ENCODE measurements around the gene LIG4. TPM values are rescaled to one million over a fixed set of nuclear protein-coding genes. Genes with fewer than 3 reads are reported as not detected.

The LIG4 gene
- polyA plus RNA-seq, 2 of the 4 experiments (the other 2 are of a cell fraction): 7.5 to 10.0 TPM

DNA sequence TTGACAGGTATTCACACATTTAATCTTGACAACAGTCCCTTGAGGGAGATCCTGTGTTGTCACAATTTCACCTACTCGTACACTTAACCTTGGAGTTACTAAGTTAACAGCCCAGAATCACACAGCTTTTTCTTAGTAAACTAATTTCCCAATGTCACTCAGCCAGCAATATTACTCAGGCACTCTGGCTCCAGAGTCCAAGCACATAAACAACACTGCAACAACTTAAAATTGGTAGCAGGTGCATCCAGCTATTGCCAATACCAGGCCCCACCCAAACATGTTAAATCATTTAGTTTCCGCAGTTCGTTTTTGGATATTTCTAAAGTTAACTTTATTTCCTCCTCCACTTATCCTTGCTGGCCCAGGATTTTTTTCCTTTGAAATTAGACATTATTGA is 32.7 kb downstream of the LIG4 start:
- TF ChIP-seq HEYL (CRISPR knock-in tag; IDR thresholded peaks at IDR 0.05): no peak
- no peak for TF ChIP-seq CHD2 (IDR thresholded peaks at IDR 0.05; ENCODE audit: low read length, partially characterized antibody)
- TF ChIP-seq RCOR1 (IDR thresholded peaks at IDR 0.05; ENCODE audit: low read depth, low read length): no peak
- TF ChIP-seq CEBPB (IDR thresholded peaks at IDR 0.05): no peak
- TF ChIP-seq, protein P1, sequence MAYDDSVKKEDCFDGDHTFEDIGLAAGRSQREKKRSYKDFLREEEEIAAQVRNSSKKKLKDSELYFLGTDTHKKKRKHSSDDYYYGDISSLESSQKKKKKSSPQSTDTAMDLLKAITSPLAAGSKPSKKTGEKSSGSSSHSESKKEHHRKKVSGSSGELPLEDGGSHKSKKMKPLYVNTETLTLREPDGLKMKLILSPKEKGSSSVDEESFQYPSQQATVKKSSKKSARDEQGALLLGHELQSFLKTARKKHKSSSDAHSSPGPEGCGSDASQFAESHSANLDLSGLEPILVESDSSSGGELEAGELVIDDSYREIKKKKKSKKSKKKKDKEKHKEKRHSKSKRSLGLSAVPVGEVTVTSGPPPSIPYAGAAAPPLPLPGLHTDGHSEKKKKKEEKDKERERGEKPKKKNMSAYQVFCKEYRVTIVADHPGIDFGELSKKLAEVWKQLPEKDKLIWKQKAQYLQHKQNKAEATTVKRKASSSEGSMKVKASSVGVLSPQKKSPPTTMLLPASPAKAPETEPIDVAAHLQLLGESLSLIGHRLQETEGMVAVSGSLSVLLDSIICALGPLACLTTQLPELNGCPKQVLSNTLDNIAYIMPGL (CRISPR knock-in tag; IDR thresholded peaks at IDR 0.05; ENCODE audit: borderline replicate concordance): no peak
- TF ChIP-seq, protein P2, sequence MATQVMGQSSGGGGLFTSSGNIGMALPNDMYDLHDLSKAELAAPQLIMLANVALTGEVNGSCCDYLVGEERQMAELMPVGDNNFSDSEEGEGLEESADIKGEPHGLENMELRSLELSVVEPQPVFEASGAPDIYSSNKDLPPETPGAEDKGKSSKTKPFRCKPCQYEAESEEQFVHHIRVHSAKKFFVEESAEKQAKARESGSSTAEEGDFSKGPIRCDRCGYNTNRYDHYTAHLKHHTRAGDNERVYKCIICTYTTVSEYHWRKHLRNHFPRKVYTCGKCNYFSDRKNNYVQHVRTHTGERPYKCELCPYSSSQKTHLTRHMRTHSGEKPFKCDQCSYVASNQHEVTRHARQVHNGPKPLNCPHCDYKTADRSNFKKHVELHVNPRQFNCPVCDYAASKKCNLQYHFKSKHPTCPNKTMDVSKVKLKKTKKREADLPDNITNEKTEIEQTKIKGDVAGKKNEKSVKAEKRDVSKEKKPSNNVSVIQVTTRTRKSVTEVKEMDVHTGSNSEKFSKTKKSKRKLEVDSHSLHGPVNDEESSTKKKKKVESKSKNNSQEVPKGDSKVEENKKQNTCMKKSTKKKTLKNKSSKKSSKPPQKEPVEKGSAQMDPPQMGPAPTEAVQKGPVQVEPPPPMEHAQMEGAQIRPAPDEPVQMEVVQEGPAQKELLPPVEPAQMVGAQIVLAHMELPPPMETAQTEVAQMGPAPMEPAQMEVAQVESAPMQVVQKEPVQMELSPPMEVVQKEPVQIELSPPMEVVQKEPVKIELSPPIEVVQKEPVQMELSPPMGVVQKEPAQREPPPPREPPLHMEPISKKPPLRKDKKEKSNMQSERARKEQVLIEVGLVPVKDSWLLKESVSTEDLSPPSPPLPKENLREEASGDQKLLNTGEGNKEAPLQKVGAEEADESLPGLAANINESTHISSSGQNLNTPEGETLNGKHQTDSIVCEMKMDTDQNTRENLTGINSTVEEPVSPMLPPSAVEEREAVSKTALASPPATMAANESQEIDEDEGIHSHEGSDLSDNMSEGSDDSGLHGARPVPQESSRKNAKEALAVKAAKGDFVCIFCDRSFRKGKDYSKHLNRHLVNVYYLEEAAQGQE (IDR thresholded peaks at IDR 0.05): no peak
- TF ChIP-seq NPAS2 (CRISPR knock-in tag; IDR thresholded peaks at IDR 0.05; ENCODE audit: borderline replicate concordance): no peak
- TF ChIP-seq, protein P3, sequence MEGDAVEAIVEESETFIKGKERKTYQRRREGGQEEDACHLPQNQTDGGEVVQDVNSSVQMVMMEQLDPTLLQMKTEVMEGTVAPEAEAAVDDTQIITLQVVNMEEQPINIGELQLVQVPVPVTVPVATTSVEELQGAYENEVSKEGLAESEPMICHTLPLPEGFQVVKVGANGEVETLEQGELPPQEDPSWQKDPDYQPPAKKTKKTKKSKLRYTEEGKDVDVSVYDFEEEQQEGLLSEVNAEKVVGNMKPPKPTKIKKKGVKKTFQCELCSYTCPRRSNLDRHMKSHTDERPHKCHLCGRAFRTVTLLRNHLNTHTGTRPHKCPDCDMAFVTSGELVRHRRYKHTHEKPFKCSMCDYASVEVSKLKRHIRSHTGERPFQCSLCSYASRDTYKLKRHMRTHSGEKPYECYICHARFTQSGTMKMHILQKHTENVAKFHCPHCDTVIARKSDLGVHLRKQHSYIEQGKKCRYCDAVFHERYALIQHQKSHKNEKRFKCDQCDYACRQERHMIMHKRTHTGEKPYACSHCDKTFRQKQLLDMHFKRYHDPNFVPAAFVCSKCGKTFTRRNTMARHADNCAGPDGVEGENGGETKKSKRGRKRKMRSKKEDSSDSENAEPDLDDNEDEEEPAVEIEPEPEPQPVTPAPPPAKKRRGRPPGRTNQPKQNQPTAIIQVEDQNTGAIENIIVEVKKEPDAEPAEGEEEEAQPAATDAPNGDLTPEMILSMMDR (IDR thresholded peaks at IDR 0.05): no peak
- no peak for TF ChIP-seq NR3C1 (IDR thresholded peaks at IDR 0.05)
- TF ChIP-seq HDAC2 (IDR thresholded peaks at IDR 0.05): no peak
- no peak for TF ChIP-seq JUN (IDR thresholded peaks at IDR 0.05)
- DNase-seq (ENCODE audit: low read depth in 1 of 2, low spot score in 1 of 2): no peak
- H3K4me2 ChIP-seq: no peak overlapping the region
- no peaks in the 10 kb centered on the region for H3K4me1 ChIP-seq
- 36% methylated on average over 3 of the region's 3 CpGs for WGBS (ENCODE audit: missing lambda C conversion rate)
- no peak overlapping the region for H3K27ac ChIP-seq
- no peak for FAIRE-seq
- no peaks in the 10 kb centered on the region for H3K9me3 ChIP-seq
- no peak for ATAC-seq
- CTCF ChIA-PET: no interaction called here
- POLR2A ChIA-PET: no interaction called here
- H3K4me3 ChIP-seq: no peak overlapping the region

DNA sequence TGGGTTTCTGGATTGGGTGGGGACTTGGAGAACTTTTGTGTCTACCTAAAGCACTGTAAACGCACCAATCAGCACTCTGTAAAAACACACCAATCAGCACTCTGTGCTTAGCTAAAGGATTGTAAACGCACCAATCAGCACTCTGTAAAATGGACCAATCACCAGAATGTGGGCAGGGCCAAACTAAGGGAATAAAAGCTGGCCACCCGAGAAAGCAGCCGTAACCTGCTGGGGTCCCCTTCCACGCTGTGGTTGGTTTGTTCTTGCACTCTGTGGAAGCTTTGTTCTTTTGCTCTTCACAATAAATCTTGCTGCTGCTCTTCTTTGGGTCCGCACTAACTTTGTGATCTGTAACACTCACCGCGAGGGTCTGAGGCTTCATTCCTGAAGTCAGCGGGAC is 37.3 kb downstream of the LIG4 start:
- no peak for TF ChIP-seq POLR2A (IDR thresholded peaks at IDR 0.05; ENCODE audit: low read length)
- TF ChIP-seq ZFP36 (IDR thresholded peaks at IDR 0.05; ENCODE audit: borderline replicate concordance, partially characterized antibody): no peak
- TF ChIP-seq CHD2 (IDR thresholded peaks at IDR 0.05; ENCODE audit: low read length, partially characterized antibody): no peak
- TF ChIP-seq NR3C1 (IDR thresholded peaks at IDR 0.05): no peak
- TF ChIP-seq HDAC2 (IDR thresholded peaks at IDR 0.05): no peak
- no peak for TF ChIP-seq ZSCAN20 (CRISPR knock-in tag; IDR thresholded peaks at IDR 0.05)
- no peak for TF ChIP-seq EP300 (IDR thresholded peaks at IDR 0.05)
- TF ChIP-seq NPAS2 (CRISPR knock-in tag; IDR thresholded peaks at IDR 0.05; ENCODE audit: borderline replicate concordance): no peak
- ATAC-seq (no peak), FAIRE-seq (no peak), DNase-seq (ENCODE audit: low read depth in 1 of 2, low spot score in 1 of 2) (no peak)
- H3K4me2 ChIP-seq: no peak overlapping the region
- ChIA-PET CTCF (no interaction called here), POLR2A (no interaction called here)
- no peak overlapping the region for H3K27ac ChIP-seq
- 39% methylated on average over 8 of the region's 9 CpGs for WGBS (ENCODE audit: missing lambda C conversion rate)
- H3K4me3 ChIP-seq: no peak overlapping the region
- no peaks in the 10 kb centered on the region for H3K9me3 ChIP-seq
- H3K4me1 ChIP-seq: no peaks in the 10 kb centered on the region

DNA sequence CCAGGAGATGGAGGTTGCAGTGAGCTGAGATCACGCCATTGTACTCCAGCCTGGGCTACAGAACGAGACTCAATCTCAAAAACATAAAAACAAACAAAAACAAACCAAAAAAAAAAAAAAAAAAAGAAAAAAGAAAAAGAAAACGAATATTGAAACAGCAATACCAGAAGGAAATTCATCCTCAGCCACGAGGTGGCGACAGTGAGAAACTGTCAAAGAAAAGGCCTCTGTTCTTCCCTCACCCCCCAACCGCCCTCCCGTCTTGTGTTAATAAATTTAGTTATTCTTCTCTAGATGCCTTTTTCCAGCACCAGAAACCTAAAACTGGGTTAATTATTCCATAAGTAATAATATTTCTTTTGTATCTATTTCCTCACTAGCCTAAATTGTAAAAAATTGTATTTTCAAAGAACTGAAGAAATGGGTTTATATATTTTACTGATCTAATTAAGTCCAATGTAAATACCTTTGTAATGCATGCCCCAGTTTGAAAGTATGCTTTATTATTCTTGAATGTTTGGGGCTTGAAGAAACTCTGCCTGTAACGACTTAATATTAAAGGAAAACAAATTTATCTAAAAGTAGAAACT is 38.6 kb downstream of the LIG4 start:
- DNase-seq (ENCODE audit: low read depth in 1 of 2, low spot score in 1 of 2) (peak; percentile 8 to 25), FAIRE-seq (no peak), ATAC-seq (no peak)
- 5% methylated on average over 8 of the region's 8 CpGs for WGBS (ENCODE audit: missing lambda C conversion rate)
- POLR2A ChIA-PET: no interaction called here
- H3K9me3 ChIP-seq: no peaks in the 10 kb centered on the region
- TF ChIP-seq MAFK (IDR thresholded peaks at IDR 0.05; ENCODE audit: partially characterized antibody) (no peak), RCOR1 (IDR thresholded peaks at IDR 0.05; ENCODE audit: low read depth, low read length) (no peak), FOSB (CRISPR knock-in tag; IDR thresholded peaks at IDR 0.05) (no peak), MYC (IDR thresholded peaks at IDR 0.05; ENCODE audit: borderline replicate concordance, low read length) (no peak), CBX2 (IDR thresholded peaks at IDR 0.05; ENCODE audit: borderline replicate concordance, low read depth) (no peak), FOSL2 (IDR thresholded peaks at IDR 0.05) (no peak), FOSL2 (CRISPR knock-in tag; IDR thresholded peaks at IDR 0.05) (no peak), EHF (CRISPR knock-in tag; IDR thresholded peaks at IDR 0.05) (no peak), HEYL (CRISPR knock-in tag; IDR thresholded peaks at IDR 0.05) (no peak), RAD21 (conservative IDR thresholded peaks at IDR 0.05 in 1 of 2, IDR thresholded peaks at IDR 0.05 in 1 of 2) (no peak), HOXA7 (CRISPR knock-in tag; IDR thresholded peaks at IDR 0.05) (no peak), PHF8 (IDR thresholded peaks at IDR 0.05; ENCODE audit: borderline replicate concordance, low read depth) (no peak), EHMT2 (IDR thresholded peaks at IDR 0.05; ENCODE audit: low read depth) (no peak), NPAS2 (CRISPR knock-in tag; IDR thresholded peaks at IDR 0.05; ENCODE audit: borderline replicate concordance) (no peak)
- TF ChIP-seq, protein P4, sequence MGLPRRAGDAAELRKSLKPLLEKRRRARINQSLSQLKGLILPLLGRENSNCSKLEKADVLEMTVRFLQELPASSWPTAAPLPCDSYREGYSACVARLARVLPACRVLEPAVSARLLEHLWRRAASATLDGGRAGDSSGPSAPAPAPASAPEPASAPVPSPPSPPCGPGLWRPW (IDR thresholded peaks at IDR 0.05): no peak
- TF ChIP-seq, protein P5, sequence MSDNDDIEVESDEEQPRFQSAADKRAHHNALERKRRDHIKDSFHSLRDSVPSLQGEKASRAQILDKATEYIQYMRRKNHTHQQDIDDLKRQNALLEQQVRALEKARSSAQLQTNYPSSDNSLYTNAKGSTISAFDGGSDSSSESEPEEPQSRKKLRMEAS (IDR thresholded peaks at IDR 0.05): no peak
- no peak overlapping the region for H3K27ac ChIP-seq
- no peak overlapping the region for H3K4me2 ChIP-seq
- H3K4me1 ChIP-seq: no peaks in the 10 kb centered on the region
- no peak overlapping the region for H3K4me3 ChIP-seq
- CTCF ChIA-PET: no interaction called here

Measured in A549 (cell line).